Left lung (tissue), 10 donors: Measurements from ENCODE around the gene LRRK1. TPM values are rescaled to one million over a fixed set of nuclear protein-coding genes. Genes with fewer than 3 reads are reported as not detected.
A peak's percentile ranks its signal among the peaks of the same experiment; 100 is the strongest.

Experiments used
- ATAC-seq: fragments of 200-7000 bp; cut with Tn5 transposase; one replicate; pipeline ENCODE4 v1.9.1; 2020; ENCODE audit warnings: moderate library complexity
- DNase-seq, 4 donors: peaks; one replicate each; pipeline ENCODE4 v3.0.0-alpha.2; 2013 to 2020
- H3K27ac ChIP-seq, 2 donors: fragments of 200-600 bp; sonication (generic) in 1 of 2; one replicate each; pipeline versions ENCODE4 v1.5.0 to v1.8.0; 2020 to 2021
- H3K27me3 ChIP-seq, 2 donors: fragments of 200-600 bp; sonication (generic) in 1 of 2; one replicate each; pipeline versions ENCODE4 v1.5.0 to v1.8.0; 2020 to 2021
- H3K36me3 ChIP-seq, 2 donors: fragments of 200-600 bp; sonication (generic) in 1 of 2; one replicate each; pipeline versions ENCODE4 v1.5.0 to v1.8.0; 2020 to 2021
- H3K4me1 ChIP-seq, 2 donors: fragments of 200-600 bp; one replicate each; pipeline ENCODE4 v1.8.0; 2021
- H3K4me3 ChIP-seq, 2 donors: fragments of 200-600 bp; sonication (generic) in 1 of 2; one replicate each; pipeline versions ENCODE4 v1.5.0 to v1.8.0; 2020 to 2021; ENCODE audit warnings: mild to moderate bottlenecking in 1 of 2
- H3K9me3 ChIP-seq, 2 donors: fragments of 200-600 bp; sonication (generic) in 1 of 2; one replicate each; pipeline versions ENCODE4 v1.5.0 to v1.8.0; 2020 to 2021
- intact Hi-C, 2 donors: fragments of 100-400 bp; cut with DNase I; formaldehyde crosslinking; loops; one replicate each; pipeline versions ENCODE4 v1.11.2 to v1.14.2; 2022
- polyA plus RNA-seq, 6 donors: library from polyadenylated mRNA; unstranded; fragments of 120-200 nt; gene quantifications; one replicate each; pipeline ENCODE4 v1.2.1, GENCODE V29; 2013; ENCODE audit not compliant: insufficient read length in 6 of 6
- total RNA-seq, 2 donors: library from RNA; stranded (reverse); fragmentation: NEBNext Ultra II Directional; extraction: Animal tissue kit (Norgen Biotek cat#: 25700); gene quantifications; one replicate each; pipeline ENCODE4 v1.2.1, GENCODE V29; 2021
- TF ChIP-seq, protein P1 (sequence below), 2 donors: fragments of 200-600 bp; sonication (generic) in 1 of 2; IDR thresholded peaks; one replicate each; pipeline versions ENCODE4 v1.5.0 to v1.8.0; 2021; ENCODE audit warnings: antibody characterized with exemption in 2 of 2
- donor health status: DM: no; HTN: yes; CAD: no.
- donor health status: DM: no; HTN: no; CAD: no.

The LRRK1 gene
- total and polyA plus RNA-seq, 8 donors: 1.9 to 24.2 (median 3.0) TPM

DNA sequence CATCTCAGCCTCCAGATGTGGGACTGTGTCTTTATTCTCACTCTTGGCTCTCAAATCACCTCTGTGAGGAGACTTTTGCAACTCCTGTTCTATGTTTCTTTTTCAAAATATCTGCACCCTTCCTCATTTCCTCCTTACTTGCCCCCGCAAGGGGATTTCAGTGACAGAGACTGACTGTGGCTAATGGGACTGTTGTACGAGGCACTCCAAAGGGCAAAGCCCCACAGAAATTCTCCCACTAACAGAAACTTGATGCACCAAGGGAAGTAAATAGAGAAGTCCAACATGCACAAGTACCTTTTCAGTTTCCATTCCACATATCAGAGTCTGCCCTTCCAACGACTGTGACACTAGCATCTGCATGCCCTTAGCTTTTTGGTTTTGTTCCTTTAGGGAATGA lies 69.7 kb downstream of the LRRK1 start:
- Histone ChIP-seq H3K27me3 (no peaks in the 10 kb centered on the region), H3K4me3 (no peak overlapping the region), H3K36me3 (peaks cover 0 to 26% of the 10 kb centered on the region in 2 donors), H3K9me3 (no peaks in the 10 kb centered on the region), H3K4me1 (no peaks in the 10 kb centered on the region), H3K27ac (no peak overlapping the region)
- no peak for ATAC-seq
- DNase-seq: no peak
- TF ChIP-seq, protein P1, sequence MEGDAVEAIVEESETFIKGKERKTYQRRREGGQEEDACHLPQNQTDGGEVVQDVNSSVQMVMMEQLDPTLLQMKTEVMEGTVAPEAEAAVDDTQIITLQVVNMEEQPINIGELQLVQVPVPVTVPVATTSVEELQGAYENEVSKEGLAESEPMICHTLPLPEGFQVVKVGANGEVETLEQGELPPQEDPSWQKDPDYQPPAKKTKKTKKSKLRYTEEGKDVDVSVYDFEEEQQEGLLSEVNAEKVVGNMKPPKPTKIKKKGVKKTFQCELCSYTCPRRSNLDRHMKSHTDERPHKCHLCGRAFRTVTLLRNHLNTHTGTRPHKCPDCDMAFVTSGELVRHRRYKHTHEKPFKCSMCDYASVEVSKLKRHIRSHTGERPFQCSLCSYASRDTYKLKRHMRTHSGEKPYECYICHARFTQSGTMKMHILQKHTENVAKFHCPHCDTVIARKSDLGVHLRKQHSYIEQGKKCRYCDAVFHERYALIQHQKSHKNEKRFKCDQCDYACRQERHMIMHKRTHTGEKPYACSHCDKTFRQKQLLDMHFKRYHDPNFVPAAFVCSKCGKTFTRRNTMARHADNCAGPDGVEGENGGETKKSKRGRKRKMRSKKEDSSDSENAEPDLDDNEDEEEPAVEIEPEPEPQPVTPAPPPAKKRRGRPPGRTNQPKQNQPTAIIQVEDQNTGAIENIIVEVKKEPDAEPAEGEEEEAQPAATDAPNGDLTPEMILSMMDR (IDR thresholded peaks at IDR 0.05): no peak
- intact Hi-C loops: no loop called here

DNA sequence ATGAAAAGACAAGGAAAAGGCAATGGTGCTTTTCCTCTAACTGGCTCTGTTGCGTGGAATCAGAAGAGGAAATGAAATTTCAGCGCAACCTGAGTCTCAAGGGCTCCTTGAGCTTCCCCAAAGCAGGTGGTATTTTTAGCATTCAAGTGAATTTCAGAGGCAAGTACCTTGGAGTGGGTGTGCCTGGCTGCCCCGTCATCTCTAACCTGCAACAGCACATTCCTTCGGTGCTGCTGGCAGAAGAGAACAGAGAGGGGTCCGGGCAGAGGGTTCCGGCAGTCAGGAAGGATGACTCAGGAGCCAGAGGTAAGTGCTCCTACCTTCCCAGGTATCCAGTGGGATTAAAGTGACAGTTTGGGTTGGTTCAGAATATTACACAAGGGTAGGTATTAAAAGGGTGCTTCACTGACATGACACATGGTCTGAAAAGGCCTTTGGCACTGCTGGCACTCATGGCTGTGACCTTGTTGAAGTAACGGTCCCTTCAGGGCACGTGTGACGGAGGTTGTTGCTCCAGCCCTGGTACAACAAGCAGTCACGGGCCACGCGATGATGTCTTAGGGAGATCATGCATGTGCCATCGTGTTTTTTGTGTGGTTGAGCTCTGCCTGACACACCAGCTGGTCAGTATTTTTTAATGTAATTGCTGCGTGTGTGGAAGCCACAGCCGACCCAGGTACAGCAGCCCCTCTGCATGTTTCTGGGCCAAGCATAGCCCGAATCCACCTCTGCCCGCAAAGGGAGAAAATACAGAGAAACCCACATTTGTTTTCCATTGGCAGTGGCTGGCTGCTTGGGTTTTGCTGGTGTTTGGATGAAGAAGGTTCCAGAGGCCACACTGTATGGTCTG lies 75.7 kb downstream of the LRRK1 start:
- ATAC-seq: peak; percentile 94
- intact Hi-C loops: no loop called here
- TF ChIP-seq, protein P1 (IDR thresholded peaks at IDR 0.05): no peak
- H3K36me3 ChIP-seq: peaks cover 0 to 17% of the 10 kb centered on the region in 2 donors
- peak overlapping the region in 1 of 2 donors; percentile 14 for H3K27ac ChIP-seq
- peaks cover 0 to 4% of the 10 kb centered on the region in 2 donors for H3K4me1 ChIP-seq
- DNase-seq: peak in 2 of 4 donors; percentile 60 to 65
- no peaks in the 10 kb centered on the region for H3K27me3 ChIP-seq
- no peak overlapping the region for H3K4me3 ChIP-seq
- H3K9me3 ChIP-seq: no peaks in the 10 kb centered on the region

DNA sequence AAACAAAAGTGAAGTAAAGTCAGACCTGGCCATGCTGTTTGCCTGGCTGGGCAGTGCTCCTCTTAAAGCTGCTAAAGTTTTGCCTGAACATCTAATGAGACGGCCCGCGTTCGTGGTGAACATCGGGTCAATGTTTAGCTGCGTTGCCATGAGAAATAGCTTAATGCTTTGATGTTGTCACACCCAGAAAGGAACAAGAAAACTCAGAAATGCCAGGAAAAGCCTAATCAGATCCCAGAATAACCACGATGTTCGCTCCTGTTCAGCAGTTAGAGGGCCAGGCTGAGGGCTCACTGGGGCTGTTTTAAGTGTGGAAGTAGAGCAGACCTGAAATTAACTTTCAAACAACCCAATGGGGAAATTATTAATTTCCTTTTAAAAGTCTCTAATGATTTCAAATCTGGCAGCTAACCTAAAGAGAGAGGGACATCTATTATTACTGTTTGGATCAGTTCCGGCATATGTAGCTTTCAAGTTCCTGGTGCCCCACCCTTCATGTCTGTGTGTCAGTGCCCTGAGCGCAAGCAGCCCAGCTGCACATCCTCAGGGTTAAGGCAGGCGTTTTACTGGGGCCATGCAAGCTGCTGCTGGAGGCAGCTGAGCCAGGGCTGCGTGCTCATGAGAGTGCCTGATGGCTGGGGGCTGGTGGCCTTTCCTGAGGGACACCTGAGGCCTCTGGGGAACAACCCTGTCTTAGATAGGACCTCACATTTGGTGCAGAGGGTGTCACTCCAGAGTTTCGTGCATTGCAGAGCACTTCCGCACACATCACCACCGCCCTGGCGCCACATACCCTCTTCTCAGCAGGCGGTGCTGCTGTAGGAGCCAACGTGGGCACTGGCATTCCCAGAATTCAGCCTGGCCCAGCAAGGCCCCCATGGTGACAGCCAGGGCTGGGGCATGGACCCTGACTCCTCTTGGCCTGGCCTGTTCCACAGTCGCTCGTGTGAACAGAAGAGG lies 76.6 kb downstream of the LRRK1 start:
- no peak overlapping the region for H3K27ac ChIP-seq
- TF ChIP-seq, protein P1 (IDR thresholded peaks at IDR 0.05): no peak
- no peaks in the 10 kb centered on the region for H3K27me3 ChIP-seq
- peaks cover 0 to 4% of the 10 kb centered on the region in 2 donors for H3K4me1 ChIP-seq
- no peak overlapping the region for H3K4me3 ChIP-seq
- peak; percentile 13 for ATAC-seq
- intact Hi-C loops: no loop called here
- peaks cover 0 to 18% of the 10 kb centered on the region in 2 donors for H3K36me3 ChIP-seq
- no peaks in the 10 kb centered on the region for H3K9me3 ChIP-seq
- DNase-seq: no peak

DNA sequence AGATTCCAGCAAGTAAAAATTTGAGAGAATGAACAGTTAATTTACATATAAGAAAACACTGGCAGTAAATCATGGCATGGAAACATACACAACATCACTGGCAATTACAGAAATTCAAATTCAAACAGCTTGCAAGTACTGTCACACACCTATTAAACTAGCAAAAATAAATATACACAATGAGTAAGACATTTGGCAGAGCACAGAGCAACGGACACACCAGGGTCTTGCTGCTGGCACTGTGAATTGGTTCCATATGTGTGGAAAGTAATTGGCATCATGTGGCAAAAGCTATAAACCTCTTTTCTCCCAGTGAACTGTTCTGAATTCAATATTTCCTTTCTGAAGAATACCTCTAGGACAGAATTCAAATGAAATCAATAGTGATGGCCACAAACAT lies 78.3 kb downstream of the LRRK1 start:
- intact Hi-C loops: no loop called here
- H3K9me3 ChIP-seq: no peaks in the 10 kb centered on the region
- no peak overlapping the region for H3K27ac ChIP-seq
- no peak overlapping the region for H3K4me3 ChIP-seq
- DNase-seq (no peak), ATAC-seq (no peak)
- TF ChIP-seq, protein P1 (IDR thresholded peaks at IDR 0.05): no peak
- H3K4me1 ChIP-seq: peaks cover 0 to 4% of the 10 kb centered on the region in 2 donors
- H3K36me3 ChIP-seq: peaks cover 0 to 30% of the 10 kb centered on the region in 2 donors
- H3K27me3 ChIP-seq: no peaks in the 10 kb centered on the region

DNA sequence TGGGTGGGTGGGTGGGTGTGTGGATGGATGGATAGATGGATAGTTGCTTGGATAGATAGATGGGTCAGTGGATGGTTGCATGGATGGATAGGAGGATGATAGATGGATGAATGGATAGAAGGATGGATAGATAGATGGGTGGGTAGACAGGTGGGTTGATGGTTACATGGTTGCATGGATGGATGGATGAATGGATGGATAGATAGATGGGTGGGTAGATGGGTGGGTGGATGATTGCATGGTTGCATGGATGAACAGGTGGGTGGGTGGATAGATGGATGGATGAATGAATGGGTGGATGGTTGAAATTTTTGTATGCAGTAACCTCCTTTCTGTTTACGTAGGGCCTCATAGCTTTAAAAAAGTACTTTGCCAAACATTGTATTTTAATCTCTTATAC lies 79.5 kb downstream of the LRRK1 start:
- Histone ChIP-seq H3K4me3 (no peak overlapping the region), H3K27ac (no peak overlapping the region), H3K9me3 (no peaks in the 10 kb centered on the region), H3K27me3 (no peaks in the 10 kb centered on the region), H3K4me1 (peaks cover 0 to 7% of the 10 kb centered on the region in 2 donors), H3K36me3 (peaks cover 0 to 30% of the 10 kb centered on the region in 2 donors)
- intact Hi-C loops: no loop called here
- TF ChIP-seq, protein P1 (IDR thresholded peaks at IDR 0.05): no peak
- no peak for ATAC-seq
- no peak for DNase-seq
